Heart left ventricle (tissue), 16 donors: Measurements from ENCODE around the gene PRPS1L1. TPM values are rescaled to one million over a fixed set of nuclear protein-coding genes. Genes with fewer than 3 reads are reported as not detected.

Experiments used
- ATAC-seq, 4 donors: fragments of 200-7000 bp; cut with Tn5 transposase; one replicate each; pipeline ENCODE4 v1.9.1; 2020 to 2022; ENCODE audit warnings: moderate library complexity in 4 of 4, mild to moderate bottlenecking in 3 of 4, moderate number of reproducible peaks in 1 of 4
- DNase-seq, 5 donors: peaks; one replicate each; pipeline ENCODE4 v3.0.0-alpha.2; 2020
- H3K27ac ChIP-seq, 12 donors: fragments of 200-600 bp; sonication (generic) in 4 of 12; one replicate each; pipeline versions ENCODE4 v1.5.0 to v1.8.0; 2016 to 2022; ENCODE audit warnings: mild to moderate bottlenecking in 2 of 12
- H3K27me3 ChIP-seq, 9 donors: fragments of 200-600 bp; sonication (generic) in 2 of 9; one replicate each; pipeline versions ENCODE4 v1.5.1 to v1.8.0; 2016 to 2022; ENCODE audit warnings: mild to moderate bottlenecking in 3 of 9
- H3K36me3 ChIP-seq, 9 donors: fragments of 200-600 bp; sonication (generic) in 2 of 9; one replicate each; pipeline versions ENCODE4 v1.5.0 to v1.8.0; 2018 to 2022; ENCODE audit warnings: mild to moderate bottlenecking in 2 of 9
- H3K4me1 ChIP-seq, 12 donors: fragments of 200-600 bp; sonication (generic) in 4 of 12; one replicate each; pipeline versions ENCODE4 v1.5.0 to v1.8.0; 2016 to 2022; ENCODE audit warnings: mild to moderate bottlenecking in 3 of 12
- H3K4me3 ChIP-seq, 12 donors: fragments of 200-600 bp; sonication (generic) in 4 of 12; one replicate each; pipeline versions ENCODE4 v1.5.0 to v1.8.0; 2017 to 2022; ENCODE audit warnings: mild to moderate bottlenecking in 9 of 12, moderate library complexity in 4 of 12
- H3K9me3 ChIP-seq, 12 donors: fragments of 200-600 bp; sonication (generic) in 4 of 12; one replicate each; pipeline versions ENCODE4 v1.5.0 to v1.8.0; 2016 to 2022; ENCODE audit warnings: mild to moderate bottlenecking in 1 of 12
- CTCF ChIP-seq, 12 donors: fragments of 200-600 bp; sonication (generic) in 4 of 12; IDR thresholded peaks; one replicate each; pipeline versions ENCODE4 v1.5.0 to v1.8.0; 2018 to 2022; ENCODE audit warnings: antibody characterized with exemption in 12 of 12, mild to moderate bottlenecking in 5 of 12
- POLR2A ChIP-seq, 2 donors: fragments of 450-650 bp; IDR thresholded peaks; one replicate each; pipeline ENCODE4 v1.6.1; 2017; ENCODE audit warnings: antibody characterized with exemption in 2 of 2, mild to moderate bottlenecking in 2 of 2, moderate library complexity in 2 of 2
- WGBS, 4 donors: extraction: QIAGEN DNeasy Blood & Tissue Kit in 2 of 4; methylation state at CpG; one replicate each; pipeline versions ENCODE4 v1.1.5 to v1.1.7; 2013 to 2018; 5-methylcytosine and 5-hydroxymethylcytosine counted together
- intact Hi-C, 10 donors: fragments of 100-400 bp; cut with DNase I; formaldehyde crosslinking; loops; one replicate each; pipeline versions ENCODE4 v1.11.1 to v1.14.2; 2022
- polyA plus RNA-seq, 2 donors: library from polyadenylated mRNA; stranded (reverse); fragments of 200-250 nt; gene quantifications; one replicate each; pipeline ENCODE4 v1.2.3, GENCODE V29; 2013
- total RNA-seq, 9 donors: library from RNA; depleted of rRNA in 2 of 9; stranded (reverse); fragments of >200 nt in 2 of 9; fragmentation: NEBNext Ultra II Directional in 3 of 9; extraction: Animal tissue kit (Norgen Biotek cat#: 25700) in 3 of 9; gene quantifications; one replicate each; pipeline versions ENCODE4 v1.1.0 to v1.2.4, GENCODE V29; 2016 to 2023
- donor health status: ischemic (EF 13 %, LVEDD 7.1; RV severe dilation, severe dysfunction).
- donor health status: healthy with polysubstance abuse.
- donor health status: DM: no; HTN: yes; CAD: no.
- donor health status: DM: no; HTN: no; CAD: no.
- donor health status: ischemic (EF 25% LVEDD 6.9; RV normal size, moderate dysfunction).
- donor health status: ischemic (EF 25% LVEDD 5.7; RV mildly dilated, moderate dysfunction).
- donor health status: healthy.
- donor health status: DM: yes; HTN: yes; CAD: no.
- donor health status: ischemic (EF 35%, LVEDD 5.7; RV mildly dilated, moderate dysfunction).
- donor health status: nonischemic (EF 11% LVEDD 7.7; RV severe dilation, severe dysfunction).
- donor health status: DM: yes; HTN: yes; CAD: no.
- donor health status: PGD.
- donor health status: ischemic (EF 29% LVEDD 5.4; RV normal size, mild dysfunction).
- donor health status: nonischemic (EF 23%, LVEDD 6.1; RV moderate dilation, normal function).

Gene PRPS1L1
- total and polyA plus RNA-seq, 11 donors, result not detected

- ATAC-seq, result no peak
- Histone ChIP-seq H3K27ac (no peak overlapping the region), H3K36me3 (no peaks in the 10 kb centered on the region), H3K9me3 (peaks cover 0 to 14% (median 0%) of the 10 kb centered on the region in 12 donors), H3K4me3 (no peak overlapping the region), H3K27me3 (no peaks in the 10 kb centered on the region), H3K4me1 (peaks cover 0 to 12% (median 0%) of the 10 kb centered on the region in 12 donors)
- DNase-seq, result no peak
- 96 to 100% (median 97%) methylated on average over 1 of the region's 1 CpG for WGBS, 4 donors
- intact Hi-C loops, result loop anchor here in 2 of 10 donors (10.0 kb wide), 2 partner anchors 131 to 351 kb away; no protein-coding TSS in a partner anchor
- TF ChIP-seq CTCF (IDR thresholded peaks at IDR 0.05), result peak in 1 of 12 donors; percentile 4
- no peak for TF ChIP-seq POLR2A (IDR thresholded peaks at IDR 0.05)
Observed at GRCh38 chr7:17984288-17984687, 43.4 kb downstream of the PRPS1L1 start.

- no peaks in the 10 kb centered on the region for H3K36me3 ChIP-seq
- 72 to 88% (median 85%) methylated on average over 3 of the region's 3 CpGs for WGBS, 4 donors
- H3K9me3 ChIP-seq, result peaks cover 0 to 14% (median 0%) of the 10 kb centered on the region in 12 donors
- H3K27me3 ChIP-seq, result no peaks in the 10 kb centered on the region
- ATAC-seq (no peak), DNase-seq (no peak)
- TF ChIP-seq POLR2A (IDR thresholded peaks at IDR 0.05) (no peak), CTCF (IDR thresholded peaks at IDR 0.05) (no peak)
- H3K4me1 ChIP-seq, result peaks cover 0 to 12% (median 0%) of the 10 kb centered on the region in 12 donors
- H3K27ac ChIP-seq, result peak overlapping the region in 1 of 12 donors; percentile 27
- no peak overlapping the region for H3K4me3 ChIP-seq
- intact Hi-C loops, result loop anchor here in 2 of 10 donors (10.0 kb wide), 2 partner anchors 131 to 351 kb away; no protein-coding TSS in a partner anchor
Observed at GRCh38 chr7:17983221-17984062, 44.2 kb downstream of the PRPS1L1 start.

- H3K36me3 ChIP-seq, result no peaks in the 10 kb centered on the region
- 48 to 73% (median 48%) methylated on average over 2 of the region's 2 CpGs for WGBS, 4 donors
- no peak overlapping the region for H3K27ac ChIP-seq
- no peak for TF ChIP-seq POLR2A (IDR thresholded peaks at IDR 0.05)
- no peak for TF ChIP-seq CTCF (IDR thresholded peaks at IDR 0.05)
- ATAC-seq, result no peak
- DNase-seq, result no peak
- peaks cover 0 to 14% (median 0%) of the 10 kb centered on the region in 12 donors for H3K9me3 ChIP-seq
- intact Hi-C loops, result loop anchor here in 2 of 10 donors (10.0 kb wide), 2 partner anchors 138 to 368 kb away; no protein-coding TSS in a partner anchor
- H3K4me3 ChIP-seq, result no peak overlapping the region
- H3K27me3 ChIP-seq, result no peaks in the 10 kb centered on the region
- H3K4me1 ChIP-seq, result no peaks in the 10 kb centered on the region
Observed at GRCh38 chr7:17976952-17977351, 50.7 kb downstream of the PRPS1L1 start.

Other genes starting within 250 kb of the PRPS1L1 start
- gene SNX13, start 87.4 kb downstream of the PRPS1L1 start, total RNA-seq, result 10 to 100 TPM; 36.1 to 59.6 (median 50.9) TPM
- 10 to 100 TPM in 1 of 2 donors, 1 to 10 TPM in 1; 8.5 to 16.3 TPM for gene SNX13, start 87.4 kb downstream of the PRPS1L1 start, polyA plus RNA-seq